OCI-LY7 (cell line): ENCODE measurements around the gene STIM2.

Source experiments
- EZH2phosphoT487 ChIP-seq: fragments of 200-600 bp; sonication (generic); IDR thresholded peaks from 2 replicates; pipeline ENCODE4 v1.6.1; 2018; ENCODE audit warnings: low read depth, borderline replicate concordance, mild to moderate bottlenecking, mixed run types, antibody characterized with exemption, low read length, moderate library complexity, mixed read lengths
- TF ChIP-seq, protein P1 (sequence below): fragments of 200-600 bp; sonication (generic); conservative IDR thresholded peaks from 2 replicates; pipeline ENCODE4 v1.5.1; 2014; ENCODE audit warnings: mild to moderate bottlenecking, antibody characterized with exemption, low read length, moderate library complexity, mixed read lengths

- TF ChIP-seq, protein P1, sequence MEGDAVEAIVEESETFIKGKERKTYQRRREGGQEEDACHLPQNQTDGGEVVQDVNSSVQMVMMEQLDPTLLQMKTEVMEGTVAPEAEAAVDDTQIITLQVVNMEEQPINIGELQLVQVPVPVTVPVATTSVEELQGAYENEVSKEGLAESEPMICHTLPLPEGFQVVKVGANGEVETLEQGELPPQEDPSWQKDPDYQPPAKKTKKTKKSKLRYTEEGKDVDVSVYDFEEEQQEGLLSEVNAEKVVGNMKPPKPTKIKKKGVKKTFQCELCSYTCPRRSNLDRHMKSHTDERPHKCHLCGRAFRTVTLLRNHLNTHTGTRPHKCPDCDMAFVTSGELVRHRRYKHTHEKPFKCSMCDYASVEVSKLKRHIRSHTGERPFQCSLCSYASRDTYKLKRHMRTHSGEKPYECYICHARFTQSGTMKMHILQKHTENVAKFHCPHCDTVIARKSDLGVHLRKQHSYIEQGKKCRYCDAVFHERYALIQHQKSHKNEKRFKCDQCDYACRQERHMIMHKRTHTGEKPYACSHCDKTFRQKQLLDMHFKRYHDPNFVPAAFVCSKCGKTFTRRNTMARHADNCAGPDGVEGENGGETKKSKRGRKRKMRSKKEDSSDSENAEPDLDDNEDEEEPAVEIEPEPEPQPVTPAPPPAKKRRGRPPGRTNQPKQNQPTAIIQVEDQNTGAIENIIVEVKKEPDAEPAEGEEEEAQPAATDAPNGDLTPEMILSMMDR, result no peak
- no peak for TF ChIP-seq EZH2phosphoT487
Observed at GRCh38 chr4:26829018-26829417, 31.6 kb upstream of the STIM2 start.
